ENCODE results near the gene ZNF660.

The ZNF660 gene

GRCh38 chr3:44642337-44642736 is 57.6 kb downstream of the ZNF660 start:
- DNase-seq = no peak

- no peak for DNase-seq
These were observed 58.3 kb downstream of the ZNF660 start for GRCh38 chr3:44643024-44643423.

- DNase-seq = no peak
These were observed 63.0 kb downstream of the ZNF660 start for GRCh38 chr3:44647771-44648170.

GRCh38 chr3:44648564-44649229 is 63.9 kb downstream of the ZNF660 start, which contains the start of gene ZNF35:
Gene ZNF35 (plus strand): TSS chr3:44648732. CDS start chr3:44651068, 2,336 bp downstream.
- peak; percentile 38 for DNase-seq

Measured in CD4-positive, alpha-beta T cell treated with Interleukin-21 for 1 hour (primary cell).